Ovary (tissue), 3 donors: ENCODE data around the gene MRPS18B.

Experiments
- CTCF ChIP-seq, 3 donors: fragments of 450-650 bp in 2 of 3; fragments of 200-600 bp in 1 of 3; IDR thresholded peaks; one replicate each; pipeline versions ENCODE4 v1.5.1 to v1.8.0; 2016 to 2022; ENCODE audit warnings: antibody characterized with exemption in 3 of 3, mild to moderate bottlenecking in 1 of 3
- POLR2A ChIP-seq: fragments of 450-650 bp; IDR thresholded peaks from one replicate; pipeline ENCODE4 v1.6.1; 2017; ENCODE audit warnings: antibody characterized with exemption, mild to moderate bottlenecking, moderate library complexity
- donor health status: DM: no; HTN: no; CAD: no.

DNA sequence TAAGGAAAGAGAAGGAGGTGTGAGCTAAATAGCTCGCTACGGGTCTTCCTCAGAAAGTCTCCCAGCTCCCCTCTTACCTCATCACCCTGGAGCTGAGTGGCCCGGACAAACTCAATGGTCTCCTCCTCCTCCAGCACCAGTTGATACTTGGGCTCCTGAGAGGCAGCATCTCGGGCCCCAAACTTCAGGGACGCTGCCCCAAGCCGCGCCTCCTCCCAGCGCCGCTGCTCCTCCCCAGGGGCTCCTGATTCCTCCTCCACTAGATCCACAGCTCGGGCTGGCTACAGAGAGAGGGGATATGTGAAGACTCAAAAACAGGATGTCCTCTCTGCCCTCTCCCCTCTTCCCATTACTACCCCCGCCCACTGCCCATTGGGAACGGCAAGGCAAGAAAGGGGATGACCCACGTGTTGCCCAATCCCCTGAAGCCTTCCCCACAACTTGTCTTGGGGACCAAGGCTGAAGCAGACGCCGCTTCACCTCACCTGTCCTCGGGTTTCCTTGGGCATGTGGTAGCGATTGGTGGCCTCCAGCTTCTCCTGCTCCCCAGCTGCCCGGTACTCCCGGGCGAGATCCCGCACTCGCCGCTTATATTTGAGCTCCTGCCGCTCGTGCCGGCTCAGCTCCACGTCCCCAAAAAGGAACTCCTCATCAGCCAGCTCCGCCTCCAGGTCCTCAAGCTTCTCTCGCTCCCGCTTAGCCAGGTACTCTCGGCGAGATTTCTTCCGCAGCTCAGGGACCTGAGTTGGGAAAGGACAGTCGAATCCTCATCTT is 47.5 kb downstream of the MRPS18B start:
- TF ChIP-seq CTCF (IDR thresholded peaks at IDR 0.05) (no peak), POLR2A (no peak)
